Measurements from ENCODE around the gene ACADVL.
A peak's percentile ranks its signal among the peaks of the same experiment; 100 is the strongest.

DNA sequence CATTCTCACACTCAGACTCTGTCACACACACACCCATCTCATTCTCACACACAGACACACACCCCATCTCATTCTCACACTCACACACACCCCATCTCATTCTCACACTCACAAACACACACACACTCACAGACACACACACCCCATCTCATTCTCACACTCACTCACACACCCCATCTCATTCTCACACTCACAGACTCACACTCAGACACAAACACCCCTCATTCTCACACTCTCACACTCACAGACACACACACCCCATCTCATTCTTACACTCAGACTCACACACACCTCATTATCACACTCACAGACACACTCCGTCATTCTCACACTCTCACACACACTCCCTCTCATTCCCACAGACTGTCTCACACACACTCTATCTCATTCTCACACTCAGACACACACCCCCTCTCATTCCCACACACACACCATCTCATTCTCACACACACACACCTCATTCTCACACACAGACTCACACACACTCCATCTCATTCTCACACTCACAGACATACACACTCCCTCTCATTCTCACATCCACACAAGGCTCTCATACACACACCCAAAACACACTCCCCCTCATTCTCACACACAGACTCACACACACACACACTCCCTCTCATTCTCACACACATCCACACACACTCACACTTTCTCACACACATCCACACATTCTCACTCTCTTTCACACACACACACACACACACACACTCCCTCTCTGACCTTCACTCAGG is 43.5 kb upstream of the ACADVL start:
- TF ChIP-seq CTCF (IDR thresholded peaks at IDR 0.05): no peak
- peak; percentile 5 for TF ChIP-seq EZH2 (IDR thresholded peaks at IDR 0.05)
- TF ChIP-seq EZH2phosphoT487 (IDR thresholded peaks at IDR 0.05): no peak
